Suprapubic skin (tissue), 4 donors: ENCODE data around the gene TGFB1. TPM values are rescaled to one million over a fixed set of nuclear protein-coding genes. Genes with fewer than 3 reads are reported as not detected.

Source experiments
- DNase-seq, 2 donors: peaks; one replicate each; pipeline ENCODE4 v3.0.0-alpha.2; 2019; ENCODE audit warnings: low spot score in 2 of 2
- H3K27ac ChIP-seq: fragments of 200-600 bp; sonication (generic); one replicate; pipeline ENCODE4 v1.5.1; 2019
- H3K27me3 ChIP-seq: fragments of 200-600 bp; sonication (generic); one replicate; pipeline ENCODE4 v1.5.1; 2019
- H3K36me3 ChIP-seq: fragments of 200-600 bp; sonication (generic); one replicate; pipeline ENCODE4 v1.5.1; 2019
- H3K4me1 ChIP-seq: fragments of 200-600 bp; sonication (generic); one replicate; pipeline ENCODE4 v1.5.1; 2019
- H3K4me3 ChIP-seq: fragments of 200-600 bp; sonication (generic); one replicate; pipeline ENCODE4 v1.5.1; 2019; ENCODE audit warnings: mild to moderate bottlenecking
- H3K9me3 ChIP-seq: fragments of 200-600 bp; sonication (generic); one replicate; pipeline ENCODE4 v1.5.1; 2019
- EP300 ChIP-seq: sonication (generic); formaldehyde crosslinking; IDR thresholded peaks from one replicate; pipeline ENCODE4 v1.6.1; 2017; ENCODE audit warnings: antibody characterized with exemption
- POLR2A ChIP-seq, 2 donors: fragments of 450-650 bp; IDR thresholded peaks; one replicate each; pipeline ENCODE4 v1.6.1; 2017; ENCODE audit warnings: antibody characterized with exemption in 2 of 2, mild to moderate bottlenecking in 2 of 2, moderate library complexity in 2 of 2
- POLR2AphosphoS5 ChIP-seq, 3 donors: sonication (generic); formaldehyde crosslinking; IDR thresholded peaks; one replicate each; pipeline ENCODE4 v1.6.1; 2017; ENCODE audit warnings: antibody characterized with exemption in 3 of 3
- WGBS: methylation state at CpG from one replicate; pipeline ENCODE4 v1.1.5; 2018; 5-methylcytosine and 5-hydroxymethylcytosine counted together
- total RNA-seq, 4 donors: library from RNA; depleted of rRNA; stranded (reverse); fragments of >200 nt; gene quantifications; one replicate each; pipeline ENCODE4 v1.1.0, GENCODE V29; 2016
- TF ChIP-seq, protein P1 (sequence below), 2 donors: fragments of 200-600 bp in 1 of 2; fragments of 450-650 bp in 1 of 2; sonication (generic) in 1 of 2; IDR thresholded peaks; one replicate each; pipeline ENCODE4 v1.5.1; 2016 to 2019; ENCODE audit warnings: antibody characterized with exemption in 2 of 2, mild to moderate bottlenecking in 1 of 2, moderate library complexity in 1 of 2

Gene TGFB1
- total RNA-seq, 4 donors from 2014 or later, result 16.4 to 19.9 (median 17.4) TPM

DNA sequence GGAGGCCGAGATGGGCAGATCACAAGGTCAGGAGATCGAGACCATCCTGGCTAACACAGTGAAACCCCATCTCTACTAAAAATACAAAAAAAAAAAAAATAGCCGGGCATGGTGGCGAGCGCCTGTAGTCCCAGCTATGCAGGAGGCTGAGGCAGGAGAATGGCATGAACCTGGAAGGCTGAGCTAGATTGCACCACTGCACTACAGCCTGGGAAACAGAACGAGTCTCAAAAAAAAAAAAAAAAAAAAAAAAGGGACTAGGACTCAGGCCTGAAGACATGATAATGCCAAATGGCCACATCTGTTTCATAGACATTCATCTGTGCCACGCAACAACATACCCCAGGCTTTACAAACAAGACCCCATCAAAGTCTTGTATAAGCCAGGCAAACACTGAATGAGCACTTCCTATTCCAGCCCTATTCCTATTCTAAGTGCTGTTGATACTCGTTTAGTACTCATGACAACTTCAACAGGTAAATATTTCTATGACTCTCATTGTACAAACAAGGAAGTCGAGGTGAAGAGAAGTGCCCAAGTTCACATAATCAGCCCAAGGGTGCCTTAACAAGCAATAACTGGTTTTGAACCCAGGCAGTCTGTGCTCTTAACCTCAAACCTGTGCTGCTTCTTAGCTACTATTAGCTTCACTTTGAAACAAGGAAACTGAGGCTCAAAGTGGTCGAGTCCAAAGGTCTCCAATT, 8.6 kb upstream of the TGFB1 start:
- Histone ChIP-seq H3K4me1 (peaks cover 22% of the 10 kb centered on the region), H3K36me3 (no peaks in the 10 kb centered on the region), H3K27me3 (no peaks in the 10 kb centered on the region), H3K4me3 (no peak overlapping the region), H3K9me3 (no peaks in the 10 kb centered on the region), H3K27ac (no peak overlapping the region)
- WGBS, result 72% methylated on average over 10 of the region's 10 CpGs
- TF ChIP-seq, protein P1, sequence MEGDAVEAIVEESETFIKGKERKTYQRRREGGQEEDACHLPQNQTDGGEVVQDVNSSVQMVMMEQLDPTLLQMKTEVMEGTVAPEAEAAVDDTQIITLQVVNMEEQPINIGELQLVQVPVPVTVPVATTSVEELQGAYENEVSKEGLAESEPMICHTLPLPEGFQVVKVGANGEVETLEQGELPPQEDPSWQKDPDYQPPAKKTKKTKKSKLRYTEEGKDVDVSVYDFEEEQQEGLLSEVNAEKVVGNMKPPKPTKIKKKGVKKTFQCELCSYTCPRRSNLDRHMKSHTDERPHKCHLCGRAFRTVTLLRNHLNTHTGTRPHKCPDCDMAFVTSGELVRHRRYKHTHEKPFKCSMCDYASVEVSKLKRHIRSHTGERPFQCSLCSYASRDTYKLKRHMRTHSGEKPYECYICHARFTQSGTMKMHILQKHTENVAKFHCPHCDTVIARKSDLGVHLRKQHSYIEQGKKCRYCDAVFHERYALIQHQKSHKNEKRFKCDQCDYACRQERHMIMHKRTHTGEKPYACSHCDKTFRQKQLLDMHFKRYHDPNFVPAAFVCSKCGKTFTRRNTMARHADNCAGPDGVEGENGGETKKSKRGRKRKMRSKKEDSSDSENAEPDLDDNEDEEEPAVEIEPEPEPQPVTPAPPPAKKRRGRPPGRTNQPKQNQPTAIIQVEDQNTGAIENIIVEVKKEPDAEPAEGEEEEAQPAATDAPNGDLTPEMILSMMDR (IDR thresholded peaks at IDR 0.05), result no peak
- no peak for TF ChIP-seq EP300
- no peak for DNase-seq

DNA sequence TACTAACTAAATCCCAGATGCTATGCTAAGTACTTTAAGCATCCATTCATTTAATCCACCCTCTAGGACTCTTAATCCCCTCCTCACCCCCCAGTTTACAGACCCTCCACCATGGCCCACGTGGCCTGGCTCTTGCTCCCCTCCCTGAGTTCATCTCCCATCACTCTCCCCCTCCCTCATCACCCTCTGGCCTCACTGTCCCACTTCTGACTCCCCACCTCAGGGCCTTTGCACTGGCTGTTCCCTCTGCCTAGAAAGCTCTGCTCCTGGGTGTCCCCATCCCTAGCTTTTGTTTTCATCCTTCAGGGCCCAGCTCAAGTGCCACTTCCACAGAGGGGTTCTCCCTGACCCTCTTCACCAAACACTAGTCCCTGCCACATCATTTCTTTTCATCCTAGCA, 6.0 kb upstream of the TGFB1 start:
- peaks cover 28% of the 10 kb centered on the region for H3K4me1 ChIP-seq
- no peak overlapping the region for H3K4me3 ChIP-seq
- no peak for DNase-seq
- no peaks in the 10 kb centered on the region for H3K9me3 ChIP-seq
- TF ChIP-seq, protein P1 (IDR thresholded peaks at IDR 0.05), result no peak
- 96% methylated on average over 1 of the region's 1 CpG for WGBS
- no peaks in the 10 kb centered on the region for H3K27me3 ChIP-seq
- H3K36me3 ChIP-seq, result no peaks in the 10 kb centered on the region
- H3K27ac ChIP-seq, result no peak overlapping the region

DNA sequence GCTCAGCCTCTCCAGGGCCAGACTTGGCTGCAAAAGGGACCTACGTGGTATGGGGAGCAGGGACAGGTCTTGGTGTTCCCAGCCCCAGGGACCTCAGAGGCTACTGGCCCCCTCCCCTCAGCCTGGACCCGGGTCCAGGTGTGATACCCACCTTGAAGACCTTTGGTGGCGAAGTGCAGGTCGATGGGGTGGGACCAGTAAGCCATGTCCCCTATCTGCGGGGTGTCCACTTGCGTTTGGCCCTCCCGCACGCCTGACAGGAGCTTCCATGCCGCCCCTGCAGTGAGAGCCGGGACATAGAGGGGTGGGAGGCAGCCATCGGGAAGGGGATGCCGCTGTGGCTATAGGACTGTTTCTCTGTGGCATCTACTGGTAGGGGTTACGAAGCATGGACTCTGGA, 4.0 kb upstream of the TGFB1 start:
- no peak overlapping the region for H3K4me3 ChIP-seq
- no peak for DNase-seq
- no peak overlapping the region for H3K27ac ChIP-seq
- 93% methylated on average over 6 of the region's 13 CpGs for WGBS
- H3K36me3 ChIP-seq, result no peaks in the 10 kb centered on the region
- H3K9me3 ChIP-seq, result no peaks in the 10 kb centered on the region
- H3K27me3 ChIP-seq, result no peaks in the 10 kb centered on the region
- peaks cover 33% of the 10 kb centered on the region for H3K4me1 ChIP-seq
- TF ChIP-seq POLR2A (IDR thresholded peaks at IDR 0.05) (no peak), EP300 (no peak), POLR2AphosphoS5 (IDR thresholded peaks at IDR 0.05) (no peak)
- TF ChIP-seq, protein P1 (IDR thresholded peaks at IDR 0.05), result no peak

DNA sequence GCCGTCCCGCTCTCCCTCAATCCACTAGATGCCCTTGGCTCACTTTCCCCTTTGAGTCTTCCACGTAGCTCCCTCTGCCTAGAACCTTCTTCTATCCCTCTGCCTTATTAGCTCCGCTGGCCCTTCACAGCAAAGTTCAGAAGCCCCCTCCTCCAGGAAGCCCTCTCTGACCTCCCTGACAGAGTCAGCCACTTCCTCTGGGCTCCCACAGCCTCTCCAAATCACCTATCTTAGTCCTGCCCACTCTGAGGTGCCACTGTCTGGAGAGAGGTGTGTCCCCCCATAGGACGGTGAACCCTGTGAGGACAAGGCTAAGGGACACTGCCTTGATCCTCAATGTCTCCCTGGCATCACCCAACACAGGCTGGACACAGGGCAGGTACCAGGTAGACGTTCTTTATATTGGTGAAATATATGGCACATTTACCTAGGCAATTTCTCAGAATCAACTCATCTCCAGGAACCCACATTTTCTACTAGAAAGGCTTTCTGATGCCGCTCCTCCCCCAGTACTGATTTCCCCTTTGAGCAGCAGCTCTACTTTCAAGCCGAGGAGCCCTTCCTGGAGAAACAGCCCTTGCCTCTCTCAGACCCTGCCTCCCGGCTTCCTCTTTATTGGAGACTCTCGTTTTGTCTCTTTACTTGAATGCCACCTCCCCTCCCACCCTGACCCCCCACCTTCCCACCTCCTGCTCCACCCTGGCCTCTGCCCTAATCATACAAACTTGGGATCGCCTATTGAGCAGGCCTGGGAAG, 3.4 kb upstream of the TGFB1 start:
- Histone ChIP-seq H3K9me3 (no peaks in the 10 kb centered on the region), H3K27me3 (no peaks in the 10 kb centered on the region), H3K4me3 (no peak overlapping the region), H3K27ac (no peak overlapping the region), H3K36me3 (no peaks in the 10 kb centered on the region), H3K4me1 (peaks cover 39% of the 10 kb centered on the region)
- DNase-seq, result no peak
- WGBS, result 83% methylated on average over 11 of the region's 11 CpGs
- TF ChIP-seq, protein P1 (IDR thresholded peaks at IDR 0.05), result no peak
- TF ChIP-seq POLR2AphosphoS5 (IDR thresholded peaks at IDR 0.05) (no peak), POLR2A (IDR thresholded peaks at IDR 0.05) (no peak), EP300 (no peak)

DNA sequence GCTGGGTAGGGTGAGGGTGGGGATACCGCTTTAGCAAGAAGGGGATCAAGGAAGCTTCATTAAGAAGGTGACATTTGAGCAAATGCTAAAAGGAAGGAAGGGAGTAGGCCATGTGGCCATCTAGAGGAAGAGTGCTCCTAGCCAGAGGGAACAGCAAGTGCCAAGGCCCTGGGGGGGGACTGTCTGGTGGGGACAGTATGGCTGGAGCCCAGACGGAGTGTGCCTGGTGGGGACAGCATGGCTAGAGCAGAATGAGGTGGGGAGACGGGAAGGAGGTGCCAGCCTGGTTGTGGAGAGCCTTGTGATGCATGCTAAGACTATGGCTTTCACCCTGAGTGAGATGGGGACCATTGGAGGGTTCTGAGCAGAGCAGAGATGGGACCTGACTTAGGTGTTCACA, 2.1 kb upstream of the TGFB1 start:
- H3K4me3 ChIP-seq, result no peak overlapping the region
- no peak overlapping the region for H3K27ac ChIP-seq
- H3K27me3 ChIP-seq, result no peaks in the 10 kb centered on the region
- H3K36me3 ChIP-seq, result no peaks in the 10 kb centered on the region
- TF ChIP-seq EP300 (no peak), POLR2A (IDR thresholded peaks at IDR 0.05) (no peak), POLR2AphosphoS5 (IDR thresholded peaks at IDR 0.05) (no peak)
- TF ChIP-seq, protein P1 (IDR thresholded peaks at IDR 0.05), result no peak
- DNase-seq, result no peak
- peaks cover 51% of the 10 kb centered on the region for H3K4me1 ChIP-seq
- H3K9me3 ChIP-seq, result no peaks in the 10 kb centered on the region
- 68% methylated on average over 3 of the region's 3 CpGs for WGBS
